NOMO-1 treated with dmso at 0.1 percent for 144 hours (cell line): ENCODE measurements around the gene XIRP2.
"Not testable (repeated sequence)": the region's sequence is repeated elsewhere in the genome, so short reads cannot be mapped to it uniquely, and the experiment has no call there.

Experiments
- DNase-seq: peaks from one replicate; lab custom pipeline; 2025; ENCODE audit not compliant: unreplicated experiment; lab: John Stamatoyannopoulos, UW

Gene XIRP2

DNA sequence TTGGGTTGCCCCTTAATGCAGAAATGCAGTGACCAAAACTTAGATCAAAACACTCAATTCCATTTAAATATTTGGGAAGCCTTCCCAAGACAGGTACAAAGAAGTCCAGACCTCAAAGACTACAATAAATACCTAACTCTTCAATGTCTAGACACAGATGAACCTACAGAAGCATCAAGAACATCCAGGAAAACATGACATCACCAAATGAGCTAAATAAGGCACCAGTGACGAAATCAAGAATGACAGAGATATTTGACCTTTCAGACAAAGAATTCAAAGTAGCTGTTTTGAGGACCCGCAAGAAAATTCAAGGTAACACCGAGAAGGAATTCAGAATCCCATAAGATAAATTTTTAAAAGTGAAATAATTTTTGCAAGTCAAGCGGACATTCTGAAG, 140.2 kb downstream of the XIRP2 start:
- no peak for DNase-seq

DNA sequence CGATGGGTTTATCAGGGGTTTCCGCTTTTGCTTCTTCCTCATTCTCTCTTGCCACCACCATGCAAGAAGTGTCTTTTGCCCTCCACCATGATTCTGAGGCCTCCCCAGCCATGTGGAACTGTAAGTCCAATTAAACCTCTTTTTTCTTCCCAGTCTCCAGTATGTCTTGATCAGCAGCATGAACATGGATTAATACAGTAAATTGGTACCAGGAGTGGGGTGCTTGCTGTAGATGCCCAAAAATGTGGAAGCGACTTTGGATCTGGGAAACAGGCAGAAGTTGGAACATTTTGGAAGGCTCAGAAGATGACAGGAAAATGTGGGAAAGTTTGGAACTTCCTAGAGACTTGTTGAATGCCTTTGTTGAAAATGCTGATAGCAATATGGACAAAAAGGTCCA, 146.7 kb downstream of the XIRP2 start:
- DNase-seq: not testable (repeated sequence)

DNA sequence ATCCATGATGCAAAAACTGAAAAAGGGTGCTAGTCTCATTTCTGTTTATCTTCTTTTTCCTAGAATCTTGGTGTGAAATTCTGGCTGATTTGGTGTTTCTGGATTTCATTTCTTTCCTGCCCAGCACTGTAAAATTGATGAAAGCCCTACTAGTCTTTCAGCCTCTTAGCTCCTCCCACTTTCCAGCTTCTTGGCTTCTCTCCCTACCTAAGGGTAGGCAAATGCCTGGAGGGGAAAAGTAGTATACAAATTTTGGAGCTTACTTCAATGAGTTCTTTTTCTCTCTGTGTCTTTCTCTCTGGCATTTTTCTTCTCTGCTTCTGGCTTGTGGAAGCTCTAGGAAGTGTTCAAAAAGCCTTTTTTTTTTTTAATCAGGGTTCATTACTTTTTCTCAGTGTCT, 160.5 kb downstream of the XIRP2 start:
- DNase-seq: no peak

DNA sequence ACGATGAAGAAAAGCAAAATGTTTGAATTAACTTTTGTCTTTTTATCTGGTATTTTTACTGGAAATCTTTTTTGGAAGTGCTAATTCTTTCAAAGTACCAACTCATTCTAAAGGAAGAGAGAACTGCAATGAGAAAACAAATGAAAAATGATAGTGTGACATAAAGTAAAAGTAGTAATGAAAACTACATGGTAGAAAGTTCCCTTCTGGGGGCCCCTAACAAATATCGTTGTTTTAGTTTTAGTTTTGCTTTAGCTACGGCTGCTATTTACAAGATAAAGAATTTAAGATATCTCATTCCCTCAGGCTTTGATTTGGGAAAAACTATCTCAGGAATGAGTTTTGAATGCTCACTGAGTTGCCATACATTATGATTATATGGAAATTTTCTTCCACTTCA, 161.4 kb downstream of the XIRP2 start:
- DNase-seq: no peak

DNA sequence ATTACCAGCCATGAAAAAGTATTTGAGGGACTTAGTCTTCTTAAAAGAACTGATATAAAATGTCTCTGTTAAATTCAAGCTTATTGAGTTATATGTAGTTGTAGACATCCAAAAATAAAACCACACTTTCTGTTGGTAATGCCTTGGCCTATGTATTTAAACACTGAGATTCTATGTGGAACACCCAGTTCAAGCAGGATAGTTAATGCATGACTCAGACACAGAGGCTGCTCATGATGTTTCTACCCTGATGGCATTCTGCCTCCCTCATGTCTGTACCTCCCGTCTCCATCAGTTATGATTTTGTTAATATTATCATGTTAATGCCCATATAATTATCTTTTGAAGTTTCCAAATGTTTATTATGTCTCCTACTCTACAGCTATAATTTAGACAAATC, 164.5 kb downstream of the XIRP2 start:
- DNase-seq: no peak

DNA sequence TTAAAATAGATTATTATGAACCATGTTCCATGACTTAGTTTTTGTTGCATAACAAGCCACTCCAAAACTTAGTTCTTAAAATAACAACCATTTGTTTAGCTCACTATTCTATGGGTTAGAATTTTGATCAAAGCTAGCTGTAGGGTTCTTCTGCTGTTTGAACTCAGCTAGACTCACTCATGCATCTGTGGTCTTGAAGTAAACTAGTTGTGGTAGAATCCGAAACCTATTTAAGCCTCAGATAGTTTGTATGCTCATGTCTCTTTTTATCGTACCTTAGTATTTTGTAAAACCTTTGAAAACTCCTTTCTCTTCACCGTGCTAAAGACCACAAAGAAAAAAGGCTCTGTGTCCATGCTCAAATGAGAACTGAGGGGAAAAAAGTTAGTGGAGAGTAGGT, 166.6 kb downstream of the XIRP2 start:
- DNase-seq: no peak

DNA sequence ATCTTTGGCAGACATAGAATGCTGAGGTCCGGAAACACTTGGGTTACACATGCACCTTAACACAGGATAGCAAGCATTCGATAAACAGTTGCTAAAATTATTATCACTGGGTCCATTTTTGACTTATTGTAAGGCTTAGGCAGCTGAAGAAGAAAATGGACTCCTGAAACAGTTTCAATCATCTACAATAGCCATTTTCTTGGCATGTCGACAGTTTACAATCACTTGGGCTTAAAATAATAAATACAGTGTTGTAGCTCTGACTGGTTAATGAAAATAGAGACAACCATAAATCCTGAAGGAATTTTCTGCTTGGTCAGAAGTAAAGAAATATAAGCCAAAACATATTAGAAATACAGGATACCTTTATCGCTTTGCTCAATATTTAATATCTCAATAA, 169.2 kb downstream of the XIRP2 start:
- DNase-seq: no peak

DNA sequence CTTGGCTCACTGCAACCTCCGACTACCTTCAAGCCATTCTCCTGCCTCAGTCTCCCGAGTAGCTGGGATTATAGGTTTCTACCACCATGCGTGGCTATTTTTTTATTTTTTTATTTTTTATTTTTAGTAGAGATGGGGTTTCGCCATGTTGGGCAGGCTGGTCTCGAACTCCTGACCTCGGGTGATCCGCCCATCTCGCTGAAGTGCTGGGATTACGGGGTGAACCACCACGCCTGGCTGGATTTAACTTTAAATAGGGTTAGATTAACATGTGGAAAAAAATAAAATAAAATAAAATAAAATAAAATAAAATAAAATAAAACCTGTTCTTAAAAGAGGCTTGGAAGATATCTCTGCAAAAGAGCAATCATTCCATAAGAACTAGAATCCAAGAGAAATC, 170.9 kb downstream of the XIRP2 start:
- no peak for DNase-seq

DNA sequence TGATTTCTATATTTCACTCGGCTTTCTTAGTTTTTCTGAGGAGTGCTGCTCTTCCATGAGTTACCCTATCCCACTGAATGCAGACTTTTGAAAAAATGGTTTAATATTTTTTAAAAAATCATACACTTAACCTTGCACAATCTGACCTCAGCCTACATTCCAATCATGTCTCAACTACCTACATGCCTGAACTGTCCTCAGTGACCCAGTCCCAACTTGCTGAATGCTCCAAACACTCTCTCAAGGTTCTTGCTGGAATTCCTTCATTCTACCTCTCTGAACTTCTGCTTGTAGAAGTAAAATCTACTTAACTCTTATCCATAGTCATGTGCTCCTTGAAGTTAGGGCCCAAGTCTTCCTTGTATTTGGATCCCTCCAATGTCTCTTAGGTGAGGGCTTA, 181.6 kb downstream of the XIRP2 start:
- no peak for DNase-seq

DNA sequence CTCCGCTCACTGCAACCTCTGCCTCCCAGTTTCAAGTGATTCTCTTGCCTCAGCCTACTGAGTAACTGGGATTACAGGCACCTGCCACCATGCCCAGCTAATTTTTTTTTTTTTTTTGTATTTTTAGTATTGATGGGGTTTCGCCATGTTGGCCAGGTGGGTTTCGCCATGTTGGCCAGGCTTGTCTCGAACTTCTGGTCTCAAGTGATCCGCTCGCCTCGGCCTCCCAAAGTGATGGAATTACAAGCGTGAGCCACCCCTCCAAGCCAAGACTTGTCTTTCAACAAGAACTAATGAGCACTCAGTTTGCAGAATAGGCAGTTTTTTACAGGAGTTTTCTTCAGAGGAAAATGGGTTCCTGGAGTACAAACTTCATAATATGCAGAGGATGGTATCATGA, 187.4 kb downstream of the XIRP2 start:
- not testable (repeated sequence) for DNase-seq

DNA sequence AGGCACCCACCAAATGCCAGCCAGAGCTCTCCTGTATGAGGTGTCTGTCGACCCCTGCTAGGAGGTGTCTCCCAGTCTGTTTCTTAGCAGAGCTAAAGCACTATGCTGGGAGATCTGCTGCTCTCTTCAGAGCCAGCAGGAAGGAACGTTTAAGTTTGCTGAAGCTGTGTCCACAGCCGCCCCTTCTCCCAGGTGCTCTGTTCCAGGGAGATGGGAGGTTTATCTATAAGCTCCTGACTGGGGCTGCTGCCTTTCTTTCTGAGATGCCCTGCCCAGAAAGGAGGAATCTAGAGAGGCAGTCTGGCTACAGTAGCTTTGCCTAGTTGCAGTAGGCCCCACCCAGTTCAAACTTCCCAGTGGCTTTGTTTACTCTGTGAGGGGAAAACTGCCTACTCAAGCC, 210.7 kb downstream of the XIRP2 start:
- DNase-seq: not testable (repeated sequence)

DNA sequence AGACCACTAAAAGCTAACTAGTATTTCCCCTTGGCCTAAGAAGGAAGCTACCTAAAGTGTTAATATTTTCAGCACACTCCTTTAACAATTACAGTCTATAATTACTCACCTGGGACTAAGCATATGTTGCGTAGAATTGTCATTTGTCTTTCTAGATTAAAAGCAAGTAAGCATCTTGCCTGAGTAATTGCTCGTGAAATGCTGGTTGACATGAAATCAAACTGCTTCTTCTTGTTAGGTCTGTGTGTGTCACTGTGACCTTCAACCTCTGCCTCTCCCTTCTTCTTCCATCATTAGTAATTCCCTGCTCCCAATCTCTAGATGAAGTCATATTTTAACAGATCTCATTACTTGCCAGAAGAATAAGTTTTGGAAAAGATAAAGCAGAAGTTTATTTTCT, 212.2 kb downstream of the XIRP2 start:
- DNase-seq: no peak

DNA sequence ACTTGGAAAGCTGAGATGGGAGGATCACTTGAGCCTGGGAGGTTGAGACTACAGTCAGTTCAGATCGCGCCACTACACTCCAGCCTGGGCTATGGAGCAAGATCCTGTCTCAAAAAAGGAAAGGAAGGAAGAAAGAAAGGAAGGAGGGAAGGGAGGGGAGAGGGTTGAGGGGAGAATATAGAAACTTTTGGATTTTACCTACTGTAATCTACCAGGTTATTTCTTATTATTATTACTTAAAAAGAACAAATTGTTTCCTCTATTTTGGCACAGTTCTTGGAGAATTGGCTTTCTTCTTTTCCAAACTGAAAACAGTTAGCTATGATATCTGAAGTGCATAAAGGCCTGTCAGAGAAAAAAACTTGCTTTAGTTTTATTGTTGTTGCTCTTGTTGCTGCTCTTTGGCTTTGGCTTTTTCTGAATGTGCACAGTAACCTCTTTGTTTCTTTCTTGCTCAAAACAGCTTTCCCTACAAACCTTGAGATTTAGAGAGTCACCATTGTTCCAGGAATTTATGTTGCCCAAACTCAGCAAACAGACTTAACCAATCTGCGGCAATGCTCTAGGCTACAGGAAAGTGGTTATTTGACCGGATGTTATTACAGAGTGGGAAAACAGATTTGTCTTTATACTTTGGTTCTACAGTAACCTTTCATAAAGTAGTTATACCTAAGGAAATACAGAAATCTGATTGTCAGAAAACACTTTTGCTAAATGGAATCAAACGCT, 214.9 kb downstream of the XIRP2 start:
- no peak for DNase-seq

DNA sequence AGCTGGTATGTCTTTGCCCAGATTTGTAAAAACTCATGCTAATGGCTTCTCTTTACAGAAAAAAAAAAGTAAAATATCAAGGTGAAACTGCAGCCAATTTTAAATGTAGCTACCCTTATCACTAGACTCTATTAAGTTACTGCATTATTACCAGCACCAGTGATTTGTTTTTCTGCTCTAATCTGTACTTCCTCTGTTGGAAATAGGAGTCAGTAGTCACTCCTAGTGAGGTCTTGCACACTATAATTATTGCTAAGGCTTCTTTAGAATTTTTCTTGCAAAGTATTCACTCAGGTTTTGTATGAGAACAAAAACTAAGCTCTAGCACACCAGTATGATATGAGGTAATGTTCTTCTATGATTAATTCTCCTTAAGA, 215.5 kb downstream of the XIRP2 start:
- no peak for DNase-seq

DNA sequence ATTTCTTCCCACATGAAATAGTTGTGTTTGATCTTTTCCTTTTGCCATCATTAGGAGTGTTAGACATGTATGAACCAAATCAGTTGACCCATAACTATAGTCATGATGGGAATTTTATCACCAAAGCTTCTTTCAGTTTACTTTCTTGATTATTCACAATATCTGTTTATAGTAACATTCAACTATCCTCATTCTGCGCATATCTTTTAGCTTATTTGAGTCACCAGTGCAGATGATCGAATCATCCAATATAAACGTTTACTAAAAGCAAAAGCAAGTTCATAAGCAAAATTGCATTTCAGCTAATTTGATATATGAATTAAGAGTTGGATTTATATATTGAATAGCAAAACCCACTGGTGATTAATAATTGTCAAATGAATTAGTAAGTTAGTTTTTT, 216.4 kb downstream of the XIRP2 start:
- no peak for DNase-seq

DNA sequence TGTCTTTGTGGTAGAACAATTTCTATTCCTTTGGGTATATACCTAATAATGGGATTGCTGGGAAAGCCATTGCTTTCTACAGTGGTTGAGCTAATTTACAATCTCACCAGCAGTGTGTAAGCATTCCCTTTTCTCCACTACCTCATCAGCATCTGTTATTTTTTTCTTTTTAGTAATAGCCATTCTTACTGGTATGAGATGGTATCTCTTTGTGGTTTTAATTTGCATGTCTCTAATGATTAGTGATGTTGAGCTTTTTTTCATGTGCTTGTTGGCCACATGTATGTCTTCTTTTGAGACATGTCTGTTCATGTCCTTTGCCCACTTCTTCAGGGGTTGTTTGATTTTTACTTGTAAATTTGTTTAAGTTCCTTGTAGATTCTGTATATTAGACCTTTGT, 221.4 kb downstream of the XIRP2 start:
- not testable (repeated sequence) for DNase-seq

DNA sequence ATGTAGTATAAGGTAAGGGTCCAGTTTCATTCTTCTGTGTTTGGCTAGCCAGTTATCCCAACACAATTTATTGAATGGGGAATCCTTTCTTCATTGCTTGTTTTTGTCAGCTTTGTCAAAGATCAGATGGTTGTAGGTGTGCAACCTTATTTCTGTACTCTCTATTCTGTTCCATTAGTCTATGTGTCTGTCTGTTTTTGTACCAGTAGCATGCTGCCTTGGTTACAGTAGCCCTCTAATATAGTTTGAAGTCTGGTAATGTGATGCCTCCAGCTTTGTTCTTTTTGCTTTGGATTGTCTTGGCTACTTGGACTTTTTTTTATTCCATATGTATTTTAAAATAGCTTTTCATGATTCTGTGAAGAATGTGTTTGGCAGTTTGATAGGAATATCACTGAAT, 222.1 kb downstream of the XIRP2 start:
- no peak for DNase-seq

DNA sequence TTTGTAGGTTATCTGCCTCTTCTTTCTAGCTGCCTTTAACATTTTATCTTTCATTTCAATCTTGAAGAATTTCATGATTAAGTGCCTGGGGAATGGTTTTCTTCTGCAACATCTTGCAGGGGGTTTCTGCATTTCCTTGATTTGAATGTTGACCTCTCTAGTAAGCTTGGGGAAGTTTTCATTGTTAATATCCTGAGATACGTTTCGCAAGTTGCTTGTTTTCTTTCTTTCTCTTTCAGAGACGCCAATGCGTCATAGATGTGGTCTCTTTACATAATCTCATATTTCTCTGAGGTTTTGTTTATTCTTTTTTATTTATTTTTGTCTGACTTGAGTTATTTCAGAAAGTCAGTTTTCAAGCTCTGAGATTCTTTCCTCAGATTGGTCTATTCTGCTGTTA, 225.7 kb downstream of the XIRP2 start:
- no peak for DNase-seq

DNA sequence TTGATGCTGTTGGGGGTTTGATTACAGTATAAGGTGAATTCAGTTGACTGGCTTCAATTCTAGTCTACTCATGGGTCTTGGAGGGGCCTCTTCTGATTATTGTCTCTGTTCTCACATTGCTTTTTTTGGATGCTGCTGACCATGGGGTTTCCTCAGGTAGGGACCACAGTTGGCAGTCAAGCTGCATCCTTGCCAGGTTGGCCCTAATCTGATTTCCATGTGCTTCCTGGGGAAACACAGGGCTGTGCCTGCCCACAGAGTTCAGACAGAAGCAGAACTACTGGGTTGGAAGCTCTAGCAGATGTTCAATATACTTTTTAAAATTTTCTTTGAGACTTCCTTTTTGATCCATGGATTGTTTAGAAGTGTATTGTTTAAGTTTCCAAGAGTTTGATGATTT, 227.3 kb downstream of the XIRP2 start:
- DNase-seq: no peak

DNA sequence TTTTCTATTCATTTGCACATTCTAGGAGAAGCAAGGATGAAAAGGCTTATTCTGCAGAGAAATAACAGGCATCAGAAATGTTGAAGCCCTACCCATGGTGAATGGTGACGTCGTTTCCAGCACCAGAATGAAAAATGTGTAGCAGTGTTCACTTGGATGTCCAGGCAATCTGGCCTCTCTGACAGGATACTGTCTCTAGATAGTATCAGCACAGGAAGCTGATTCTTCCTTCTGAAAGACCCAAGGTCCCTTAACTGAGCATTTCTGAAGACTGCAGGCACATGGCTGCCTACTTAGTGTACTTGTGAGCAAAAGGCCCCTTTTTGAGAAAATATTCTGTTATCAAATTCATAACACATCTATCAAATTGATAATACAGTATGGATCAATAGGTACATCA, 234.1 kb downstream of the XIRP2 start:
- no peak for DNase-seq

DNA sequence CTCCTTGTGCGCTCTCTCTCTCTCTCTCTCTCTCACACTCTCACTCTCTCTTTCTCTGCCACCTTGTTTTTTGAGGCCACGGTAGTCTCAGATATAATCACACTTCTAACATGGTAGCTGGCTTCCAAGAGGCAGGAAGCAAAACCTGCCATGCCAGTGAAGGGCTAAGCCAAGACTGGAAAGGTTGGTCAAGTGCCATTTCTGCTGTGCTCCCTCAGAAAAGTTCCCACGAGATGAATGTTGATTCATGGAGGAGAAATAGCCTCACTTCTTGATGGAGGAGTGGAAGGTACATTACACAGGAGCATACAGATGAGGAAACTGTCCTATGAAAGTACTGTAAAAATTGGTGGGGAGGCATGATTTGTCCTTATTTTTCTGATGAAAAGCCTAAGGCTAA, 237.9 kb downstream of the XIRP2 start:
- no peak for DNase-seq

DNA sequence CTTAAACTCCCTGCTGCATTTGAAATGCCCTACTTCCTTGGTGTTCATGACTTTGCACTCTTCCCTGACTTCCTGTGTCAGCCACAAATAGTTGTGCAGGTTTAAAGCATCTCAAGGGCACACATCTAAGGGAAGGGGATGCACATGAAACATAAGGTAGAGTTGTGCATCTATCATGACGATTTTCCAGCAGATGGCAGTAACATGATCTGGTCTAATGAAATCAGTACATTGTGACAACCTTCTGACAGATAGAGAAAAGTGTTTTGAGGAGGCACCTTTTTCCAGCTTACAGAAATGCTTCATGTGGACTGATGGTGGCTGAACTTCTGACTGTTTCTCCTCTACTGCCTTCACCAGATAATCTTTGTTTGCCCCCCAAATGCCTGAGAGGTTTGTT, 238.9 kb downstream of the XIRP2 start:
- no peak for DNase-seq

DNA sequence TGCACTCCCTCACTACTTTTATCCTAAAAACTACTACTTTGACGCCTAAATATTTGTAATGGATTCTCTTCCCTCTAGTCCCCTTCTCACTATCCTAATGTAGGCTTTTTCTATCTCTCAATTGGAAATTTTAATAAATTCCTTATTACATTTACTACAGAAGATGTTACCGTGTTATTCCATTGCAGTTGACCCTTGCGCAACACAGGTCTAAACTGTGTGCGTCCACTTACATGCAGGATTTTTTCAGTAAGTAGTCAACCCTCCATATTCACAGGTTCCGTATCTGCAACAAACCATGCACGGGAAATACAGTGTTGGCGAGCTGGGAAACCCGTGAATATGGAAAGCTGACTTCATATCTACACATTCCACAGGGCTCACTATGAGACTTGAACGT, 239.8 kb downstream of the XIRP2 start:
- no peak for DNase-seq

DNA sequence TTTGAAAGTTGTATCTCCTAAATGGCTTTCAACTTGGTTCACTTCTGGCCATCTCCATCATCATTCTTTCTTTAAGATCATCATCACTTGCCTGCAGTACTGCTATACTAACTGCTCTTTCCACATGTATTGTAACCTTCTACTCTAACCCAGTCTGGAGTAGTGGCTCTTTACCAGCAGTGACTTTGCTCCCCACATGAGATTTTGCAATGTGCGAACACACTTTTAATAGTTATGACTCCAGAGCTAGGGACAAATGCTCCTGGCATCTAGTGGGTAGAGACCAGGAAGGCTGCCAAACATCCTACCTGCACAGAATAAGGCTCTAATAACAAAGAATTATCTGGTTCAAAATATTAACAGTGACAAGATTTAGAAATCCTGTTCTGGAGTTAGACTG, 243.8 kb downstream of the XIRP2 start:
- no peak for DNase-seq
